HL-60 (cell line): ENCODE data around the gene SP110.

Experiments
- CTCF ChIP-seq: IDR thresholded peaks from one replicate; pipeline ENCODE4 v1.5.1; 2011; ENCODE audit warnings: low read length, control low read depth, inconsistent platforms; ENCODE audit not compliant: insufficient read depth
- GABPA ChIP-seq: IDR thresholded peaks from 2 replicates; pipeline ENCODE4 v1.6.1; 2012; ENCODE audit warnings: low read depth
- POLR2AphosphoS5 ChIP-seq: IDR thresholded peaks from 2 replicates; pipeline ENCODE4 v1.6.1; 2012; ENCODE audit warnings: low read depth
- REST ChIP-seq: IDR thresholded peaks from 2 replicates; pipeline ENCODE4 v1.6.1; 2012; ENCODE audit warnings: low read depth; ENCODE audit not compliant: insufficient replicate concordance
- SPI1 ChIP-seq: IDR thresholded peaks from 2 replicates; pipeline ENCODE4 v1.6.1; 2012; ENCODE audit warnings: low read depth, mild to moderate bottlenecking, borderline replicate concordance

GRCh38 chr2:230181195-230181594 is 38.6 kb downstream of the SP110 start:
- TF ChIP-seq CTCF (no peak), REST (no peak), POLR2AphosphoS5 (no peak), GABPA (no peak), SPI1 (no peak)
